ENCODE measurements around the gene LAT. TPM values are rescaled to one million over a fixed set of nuclear protein-coding genes. Genes with fewer than 3 reads are reported as not detected.

Gene LAT
- total RNA-seq, 2 donors from 2014 or later = 4.5 to 6.1 TPM

DNA sequence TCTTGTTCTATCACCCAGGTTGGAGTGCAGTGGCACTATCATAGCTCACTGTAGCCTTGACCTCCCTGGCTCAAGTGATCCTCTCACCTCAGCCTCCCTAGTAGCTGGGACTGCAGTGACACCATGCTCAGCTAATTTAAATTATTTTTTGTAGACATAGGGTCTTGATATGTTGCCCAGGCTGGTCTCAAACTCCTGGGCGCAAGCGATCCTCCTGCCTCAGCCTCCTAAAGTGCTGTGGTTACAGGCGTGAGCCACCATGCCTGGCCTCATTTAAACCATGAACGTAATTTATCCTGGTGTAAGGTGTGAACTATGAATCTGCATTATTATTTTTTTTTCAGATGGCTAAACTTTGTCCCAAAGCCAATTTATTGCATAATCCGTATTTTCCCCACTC lies 37.3 kb downstream of the LAT start:
- H3K27me3 ChIP-seq (ENCODE audit: control insufficient read depth, insufficient read depth, low read length, poor library complexity, severe bottlenecking) = no peaks in the 10 kb centered on the region
- DNase-seq = no peak
- Mint-ChIP-seq H3K4me1 (no peaks in the 10 kb centered on the region), H3K9me3 (no peaks in the 10 kb centered on the region), H3K27me3 (ENCODE audit: insufficient read depth) (no peaks in the 10 kb centered on the region), H3K36me3 (ENCODE audit: low read depth) (no peaks in the 10 kb centered on the region), H3K4me3 (no peak overlapping the region), H3K27ac (no peak overlapping the region)
- WGBS, 2 experiments (ENCODE audit: insufficient coverage in 1 of 2, insufficient read length in 1 of 2) = 94 to 100% methylated on average over 1 to 5 of the region's 5 CpGs
- H3K36me3 ChIP-seq (ENCODE audit: control insufficient read depth, insufficient read depth, low read length) = no peaks in the 10 kb centered on the region
- TF ChIP-seq, protein P1, sequence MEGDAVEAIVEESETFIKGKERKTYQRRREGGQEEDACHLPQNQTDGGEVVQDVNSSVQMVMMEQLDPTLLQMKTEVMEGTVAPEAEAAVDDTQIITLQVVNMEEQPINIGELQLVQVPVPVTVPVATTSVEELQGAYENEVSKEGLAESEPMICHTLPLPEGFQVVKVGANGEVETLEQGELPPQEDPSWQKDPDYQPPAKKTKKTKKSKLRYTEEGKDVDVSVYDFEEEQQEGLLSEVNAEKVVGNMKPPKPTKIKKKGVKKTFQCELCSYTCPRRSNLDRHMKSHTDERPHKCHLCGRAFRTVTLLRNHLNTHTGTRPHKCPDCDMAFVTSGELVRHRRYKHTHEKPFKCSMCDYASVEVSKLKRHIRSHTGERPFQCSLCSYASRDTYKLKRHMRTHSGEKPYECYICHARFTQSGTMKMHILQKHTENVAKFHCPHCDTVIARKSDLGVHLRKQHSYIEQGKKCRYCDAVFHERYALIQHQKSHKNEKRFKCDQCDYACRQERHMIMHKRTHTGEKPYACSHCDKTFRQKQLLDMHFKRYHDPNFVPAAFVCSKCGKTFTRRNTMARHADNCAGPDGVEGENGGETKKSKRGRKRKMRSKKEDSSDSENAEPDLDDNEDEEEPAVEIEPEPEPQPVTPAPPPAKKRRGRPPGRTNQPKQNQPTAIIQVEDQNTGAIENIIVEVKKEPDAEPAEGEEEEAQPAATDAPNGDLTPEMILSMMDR (conservative IDR thresholded peaks at IDR 0.05) = no peak
- no peak overlapping the region for H3K9ac ChIP-seq (ENCODE audit: extremely low read depth, low read length, poor library complexity, severe bottlenecking)
- no peaks in the 10 kb centered on the region for H3K9me3 ChIP-seq (ENCODE audit: control insufficient read depth, low read length)
- H3K27ac ChIP-seq (ENCODE audit: low read depth, low read length) = no peak overlapping the region
- no peak overlapping the region for H3K4me3 ChIP-seq (ENCODE audit: low read length)
- H3K4me1 ChIP-seq (ENCODE audit: control insufficient read depth, insufficient read depth, low read length) = no peaks in the 10 kb centered on the region

DNA sequence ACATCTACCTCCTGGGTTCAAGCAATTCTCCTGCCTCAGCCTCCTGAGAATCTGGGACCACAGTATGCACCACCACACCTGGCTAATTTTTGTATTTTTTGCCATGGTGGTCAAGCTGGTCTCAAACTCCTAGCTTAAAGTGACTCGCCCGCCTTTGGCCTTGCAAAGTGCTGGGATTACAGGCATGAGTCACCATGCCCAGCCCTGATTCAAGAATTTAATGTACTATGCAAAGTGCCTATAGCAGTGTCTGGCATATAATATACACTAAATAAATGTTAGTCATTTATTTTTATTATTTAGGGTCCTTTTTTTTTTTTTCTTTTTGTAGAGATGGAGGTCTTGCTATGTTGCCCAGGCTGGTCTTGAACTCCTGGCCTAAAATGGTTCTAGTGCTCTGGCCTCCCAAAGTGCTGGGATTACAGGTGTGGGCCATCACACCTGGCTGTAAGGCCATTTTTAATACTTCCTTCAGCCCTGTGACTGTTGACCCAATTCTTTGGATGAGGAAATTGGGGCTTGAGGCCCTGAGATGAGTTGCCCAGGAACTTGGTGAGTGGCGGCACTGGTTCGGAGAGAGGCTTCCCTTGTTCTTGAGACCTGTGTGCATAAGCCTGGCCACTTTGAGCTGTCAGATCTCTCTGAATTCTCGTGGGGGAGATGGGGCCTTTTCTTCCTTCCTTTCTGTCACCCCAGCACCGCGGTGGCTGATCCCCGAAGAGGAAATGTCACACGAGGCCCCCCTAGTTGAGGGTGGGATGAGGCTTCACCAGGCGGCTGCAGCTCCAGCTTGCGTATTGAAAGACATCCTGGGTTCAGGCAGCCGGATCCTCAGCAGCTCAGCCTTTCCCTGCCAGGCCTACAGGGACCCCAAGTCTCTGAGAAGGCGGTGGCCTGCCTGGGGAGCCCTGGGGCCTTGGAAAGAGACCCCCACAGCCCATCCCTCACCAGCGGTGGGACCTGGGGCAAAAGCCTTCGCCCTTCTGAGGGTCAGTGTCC lies 38.7 kb downstream of the LAT start:
- DNase-seq = no peak
- no peak overlapping the region for H3K4me3 Mint-ChIP-seq
- no peaks in the 10 kb centered on the region for H3K4me1 ChIP-seq (ENCODE audit: control insufficient read depth, insufficient read depth, low read length)
- H3K4me1 Mint-ChIP-seq = no peaks in the 10 kb centered on the region
- no peaks in the 10 kb centered on the region for H3K36me3 ChIP-seq (ENCODE audit: control insufficient read depth, insufficient read depth, low read length)
- H3K27me3 ChIP-seq (ENCODE audit: control insufficient read depth, insufficient read depth, low read length, poor library complexity, severe bottlenecking) = no peaks in the 10 kb centered on the region
- TF ChIP-seq, protein P1 (conservative IDR thresholded peaks at IDR 0.05) = no peak
- no peaks in the 10 kb centered on the region for H3K9me3 ChIP-seq (ENCODE audit: control insufficient read depth, low read length)
- 80 to 84% methylated on average over 2 to 15 of the region's 15 CpGs for WGBS, 2 experiments (ENCODE audit: insufficient coverage in 1 of 2, insufficient read length in 1 of 2)
- no peak overlapping the region for H3K27ac ChIP-seq (ENCODE audit: low read depth, low read length)
- no peak overlapping the region for H3K27ac Mint-ChIP-seq
- no peaks in the 10 kb centered on the region for H3K36me3 Mint-ChIP-seq (ENCODE audit: low read depth)
- H3K27me3 Mint-ChIP-seq (ENCODE audit: insufficient read depth) = no peaks in the 10 kb centered on the region
- H3K9me3 Mint-ChIP-seq = no peaks in the 10 kb centered on the region
- H3K4me3 ChIP-seq (ENCODE audit: low read length) = no peak overlapping the region
- no peak overlapping the region for H3K9ac ChIP-seq (ENCODE audit: extremely low read depth, low read length, poor library complexity, severe bottlenecking)

DNA sequence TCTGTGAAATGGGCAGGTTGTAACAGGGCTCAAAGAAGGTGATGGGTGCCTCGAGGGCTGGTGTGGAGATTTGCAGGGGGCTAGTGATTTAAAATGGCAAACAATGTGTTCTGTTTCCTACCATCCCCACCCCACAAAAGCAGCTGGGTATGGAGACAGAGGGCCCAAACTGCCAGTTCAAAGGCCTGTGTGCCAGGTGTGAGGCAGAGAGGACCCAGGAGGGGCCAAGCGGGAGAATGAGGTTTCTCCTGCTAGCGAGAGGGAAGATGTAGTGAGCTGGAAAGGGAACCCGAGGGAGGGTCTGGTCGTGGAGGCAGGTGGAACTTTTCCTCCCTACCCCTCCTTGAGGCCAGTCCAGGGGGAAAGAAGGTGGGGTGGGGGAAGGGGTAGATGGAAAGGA lies 39.4 kb downstream of the LAT start:
- WGBS, 2 experiments (ENCODE audit: insufficient coverage in 1 of 2, insufficient read length in 1 of 2) = 67 to 92% methylated on average over 1 to 5 of the region's 5 CpGs
- H3K9me3 ChIP-seq (ENCODE audit: control insufficient read depth, low read length) = no peaks in the 10 kb centered on the region
- H3K4me3 Mint-ChIP-seq = no peak overlapping the region

More for the DNA sequence above, 39.4 kb downstream of the LAT start:
- Histone ChIP-seq H3K4me1 (ENCODE audit: control insufficient read depth, insufficient read depth, low read length) (no peaks in the 10 kb centered on the region), H3K27me3 (ENCODE audit: control insufficient read depth, insufficient read depth, low read length, poor library complexity, severe bottlenecking) (no peaks in the 10 kb centered on the region), H3K27ac (ENCODE audit: low read depth, low read length) (no peak overlapping the region), H3K36me3 (ENCODE audit: control insufficient read depth, insufficient read depth, low read length) (no peaks in the 10 kb centered on the region), H3K9ac (ENCODE audit: extremely low read depth, low read length, poor library complexity, severe bottlenecking) (no peak overlapping the region), H3K4me3 (ENCODE audit: low read length) (no peak overlapping the region)
- TF ChIP-seq, protein P1 (conservative IDR thresholded peaks at IDR 0.05) = no peak
- no peak for DNase-seq
- no peaks in the 10 kb centered on the region for H3K9me3 Mint-ChIP-seq
- no peak overlapping the region for H3K27ac Mint-ChIP-seq
- H3K4me1 Mint-ChIP-seq = peaks cover 5% of the 10 kb centered on the region
- H3K27me3 Mint-ChIP-seq (ENCODE audit: insufficient read depth) = no peaks in the 10 kb centered on the region
- no peaks in the 10 kb centered on the region for H3K36me3 Mint-ChIP-seq (ENCODE audit: low read depth)

Data from endodermal cell (in vitro differentiated cells).